Left lung (tissue), 10 donors: Measurements from ENCODE around the gene PBX2. TPM values are rescaled to one million over a fixed set of nuclear protein-coding genes. Genes with fewer than 3 reads are reported as not detected.
A peak's percentile ranks its signal among the peaks of the same experiment; 100 is the strongest.

Experiments
- ATAC-seq: fragments of 200-7000 bp; cut with Tn5 transposase; one replicate; pipeline ENCODE4 v1.9.1; 2020; ENCODE audit warnings: moderate library complexity
- DNase-seq, 4 donors: peaks; one replicate each; pipeline ENCODE4 v3.0.0-alpha.2; 2013 to 2020
- H3K27ac ChIP-seq, 2 donors: fragments of 200-600 bp; sonication (generic) in 1 of 2; one replicate each; pipeline versions ENCODE4 v1.5.0 to v1.8.0; 2020 to 2021
- H3K27me3 ChIP-seq, 2 donors: fragments of 200-600 bp; sonication (generic) in 1 of 2; one replicate each; pipeline versions ENCODE4 v1.5.0 to v1.8.0; 2020 to 2021
- H3K36me3 ChIP-seq, 2 donors: fragments of 200-600 bp; sonication (generic) in 1 of 2; one replicate each; pipeline versions ENCODE4 v1.5.0 to v1.8.0; 2020 to 2021
- H3K4me1 ChIP-seq, 2 donors: fragments of 200-600 bp; one replicate each; pipeline ENCODE4 v1.8.0; 2021
- H3K4me3 ChIP-seq, 2 donors: fragments of 200-600 bp; sonication (generic) in 1 of 2; one replicate each; pipeline versions ENCODE4 v1.5.0 to v1.8.0; 2020 to 2021; ENCODE audit warnings: mild to moderate bottlenecking in 1 of 2
- H3K9me3 ChIP-seq, 2 donors: fragments of 200-600 bp; sonication (generic) in 1 of 2; one replicate each; pipeline versions ENCODE4 v1.5.0 to v1.8.0; 2020 to 2021
- CTCF ChIP-seq, 2 donors: fragments of 200-600 bp; sonication (generic) in 1 of 2; IDR thresholded peaks; one replicate each; pipeline versions ENCODE4 v1.5.0 to v1.8.0; 2021; ENCODE audit warnings: antibody characterized with exemption in 2 of 2
- intact Hi-C, 2 donors: fragments of 100-400 bp; cut with DNase I; formaldehyde crosslinking; loops; one replicate each; pipeline versions ENCODE4 v1.11.2 to v1.14.2; 2022
- polyA plus RNA-seq, 6 donors: library from polyadenylated mRNA; unstranded; fragments of 120-200 nt; gene quantifications; one replicate each; pipeline ENCODE4 v1.2.1, GENCODE V29; 2013; ENCODE audit not compliant: insufficient read length in 6 of 6
- total RNA-seq, 2 donors: library from RNA; stranded (reverse); fragmentation: NEBNext Ultra II Directional; extraction: Animal tissue kit (Norgen Biotek cat#: 25700); gene quantifications; one replicate each; pipeline ENCODE4 v1.2.1, GENCODE V29; 2021
- donor health status: DM: no; HTN: yes; CAD: no.
- donor health status: DM: no; HTN: no; CAD: no.

Gene PBX2
- total and polyA plus RNA-seq, 8 donors: 91.0 to 174 (median 163) TPM

- intact Hi-C loops: no loop called here
- Histone ChIP-seq H3K27ac (peak overlapping the region in 1 of 2 donors; percentile 28), H3K27me3 (peaks cover 0 to 9% of the 10 kb centered on the region in 2 donors), H3K4me3 (no peak overlapping the region), H3K9me3 (no peaks in the 10 kb centered on the region), H3K4me1 (peaks cover 0 to under 1% of the 10 kb centered on the region in 2 donors), H3K36me3 (peaks cover 0 to 53% of the 10 kb centered on the region in 2 donors)
- TF ChIP-seq CTCF (IDR thresholded peaks at IDR 0.05): no peak
- ATAC-seq (no peak), DNase-seq (peak in 1 of 4 donors; percentile 17)
These were observed 22.2 kb downstream of the PBX2 start for GRCh38 chr6:32167761-32168262.

- intact Hi-C loops: no loop called here
These were observed 22.7 kb downstream of the PBX2 start for GRCh38 chr6:32167154-32167760.

GRCh38 chr6:32166411-32167061 is 23.5 kb downstream of the PBX2 start:
- H3K27me3 ChIP-seq: peaks cover 0 to 9% of the 10 kb centered on the region in 2 donors
- H3K36me3 ChIP-seq: peaks cover 0 to 53% of the 10 kb centered on the region in 2 donors
- TF ChIP-seq CTCF (IDR thresholded peaks at IDR 0.05): no peak
- intact Hi-C loops: no loop called here
- H3K9me3 ChIP-seq: no peaks in the 10 kb centered on the region
- ATAC-seq (no peak), DNase-seq (peak in 1 of 4 donors; percentile 59)
- no peak overlapping the region for H3K27ac ChIP-seq
- H3K4me3 ChIP-seq: no peak overlapping the region
- H3K4me1 ChIP-seq: no peaks in the 10 kb centered on the region

More at GRCh38 chr6:32167154-32167760, 22.7 kb downstream of the PBX2 start:
- Histone ChIP-seq H3K4me3 (no peak overlapping the region), H3K9me3 (no peaks in the 10 kb centered on the region), H3K27ac (peak overlapping the region in 1 of 2 donors; percentile 28), H3K27me3 (peaks cover 0 to 9% of the 10 kb centered on the region in 2 donors), H3K36me3 (peaks cover 0 to 53% of the 10 kb centered on the region in 2 donors), H3K4me1 (no peaks in the 10 kb centered on the region)
- no peak for TF ChIP-seq CTCF (IDR thresholded peaks at IDR 0.05)
- DNase-seq (peak in 1 of 4 donors; percentile 66), ATAC-seq (no peak)

GRCh38 chr6:32164295-32164694 is 25.7 kb downstream of the PBX2 start, which contains the start of gene EGFL8:
Gene EGFL8, plus strand, starts transcription at chr6:32164595. Its CDS starts 1,571 bp downstream, at chr6:32166166.
- no peak for DNase-seq
- Histone ChIP-seq H3K27me3 (peaks cover 0 to 9% of the 10 kb centered on the region in 2 donors), H3K4me1 (no peaks in the 10 kb centered on the region), H3K4me3 (no peak within 1 kb of the TSS), H3K9me3 (no peaks in the 10 kb centered on the region), H3K36me3 (peaks cover 0 to 31% of the 10 kb centered on the region in 2 donors), H3K27ac (peak within 1 kb of the TSS; percentile 51 to 57)
- intact Hi-C loops: no loop called here
- TF ChIP-seq CTCF (IDR thresholded peaks at IDR 0.05): no peak
- ATAC-seq: no peak
